NK-92 (cell line): ENCODE measurements around the gene HLF.

Experiments used
- DNase-seq: peaks from one replicate; lab custom pipeline; 2025; ENCODE audit not compliant: unreplicated experiment; lab: John Stamatoyannopoulos, UW

Gene HLF

GRCh38 chr17:55274355-55275255 is 9.8 kb downstream of the HLF start:
- DNase-seq: no peak

GRCh38 chr17:55275894-55276804 is 11.4 kb downstream of the HLF start:
- no peak for DNase-seq

GRCh38 chr17:55278173-55278961 is 13.6 kb downstream of the HLF start:
- DNase-seq: no peak

- DNase-seq: no peak
Measured at GRCh38 chr17:55279203-55279602, 14.4 kb downstream of the HLF start.

- DNase-seq: no peak
Measured at GRCh38 chr17:55279788-55280187, 15.0 kb downstream of the HLF start.

GRCh38 chr17:55280212-55280611 is 15.5 kb downstream of the HLF start:
- no peak for DNase-seq

GRCh38 chr17:55281649-55282378 is 17.1 kb downstream of the HLF start:
- DNase-seq: no peak

- no peak for DNase-seq
Measured at GRCh38 chr17:55282379-55282702, 17.6 kb downstream of the HLF start.

- no peak for DNase-seq
Measured at GRCh38 chr17:55282741-55283140, 18.0 kb downstream of the HLF start.

GRCh38 chr17:55283256-55283965 is 18.7 kb downstream of the HLF start:
- no peak for DNase-seq

- DNase-seq: no peak
Measured at GRCh38 chr17:55284001-55284884, 19.5 kb downstream of the HLF start.

GRCh38 chr17:55284944-55285339 is 20.2 kb downstream of the HLF start:
- DNase-seq: no peak

GRCh38 chr17:55285340-55286301 is 20.9 kb downstream of the HLF start:
- no peak for DNase-seq

GRCh38 chr17:55286681-55287589 is 22.2 kb downstream of the HLF start:
- DNase-seq: no peak

- DNase-seq: no peak
Measured at GRCh38 chr17:55288356-55289105, 23.8 kb downstream of the HLF start.

- DNase-seq: no peak
Measured at GRCh38 chr17:55289106-55289446, 24.3 kb downstream of the HLF start.
